Spleen (tissue), 7 donors: ENCODE measurements around the gene ADAM8.

Experiments
- CTCF ChIP-seq, 11 experiments: fragments of 200-600 bp in 7 of 11; fragments of 450-650 bp in 4 of 11; sonication (generic) in 4 of 11; IDR thresholded peaks in 8 of 11; conservative IDR thresholded peaks in 3 of 11; 1 replicate in 7 of 11; 2 replicates in 4 of 11; pipeline versions ENCODE4 v1.4.0 to v1.8.0; 2016 to 2021; ENCODE audit warnings: antibody characterized with exemption in 11 of 11, inconsistent platforms in 4 of 11, mild to moderate bottlenecking in 1 of 11
- POLR2AphosphoS5 ChIP-seq, 3 donors: sonication (generic); formaldehyde crosslinking; IDR thresholded peaks; one replicate each; pipeline ENCODE4 v1.5.1; 2017; ENCODE audit warnings: antibody characterized with exemption in 3 of 3
- donor health status: DM: no; HTN: no; CAD: no; lungs with moderate emphysema.
- donor health status: DM: no; HTN: no; CAD: no.
- donor health status: DM: no; HTN: no; CAD: no.

- TF ChIP-seq CTCF (IDR thresholded peaks at IDR 0.05 in 8 of 11, conservative IDR thresholded peaks at IDR 0.05 in 3 of 11) (no peak), POLR2AphosphoS5 (IDR thresholded peaks at IDR 0.05) (no peak)
Measured at GRCh38 chr10:133238466-133238804, 38.2 kb downstream of the ADAM8 start.
